Esophagus mucosa (tissue), 1 donor: Measurements from ENCODE around the gene ARHGAP5. TPM values are rescaled to one million over a fixed set of nuclear protein-coding genes. Genes with fewer than 3 reads are reported as not detected.

Experiments used
- ATAC-seq: fragments of 200-7000 bp; cut with Tn5 transposase; one replicate; pipeline ENCODE4 v1.9.1; 2020
- total RNA-seq: library from RNA; stranded (reverse); gene quantifications from one replicate; pipeline ENCODE4 v1.2.4, GENCODE V29; 2023
- donor health status: DM: yes; HTN: yes; CAD: no.

Gene ARHGAP5, protein sequence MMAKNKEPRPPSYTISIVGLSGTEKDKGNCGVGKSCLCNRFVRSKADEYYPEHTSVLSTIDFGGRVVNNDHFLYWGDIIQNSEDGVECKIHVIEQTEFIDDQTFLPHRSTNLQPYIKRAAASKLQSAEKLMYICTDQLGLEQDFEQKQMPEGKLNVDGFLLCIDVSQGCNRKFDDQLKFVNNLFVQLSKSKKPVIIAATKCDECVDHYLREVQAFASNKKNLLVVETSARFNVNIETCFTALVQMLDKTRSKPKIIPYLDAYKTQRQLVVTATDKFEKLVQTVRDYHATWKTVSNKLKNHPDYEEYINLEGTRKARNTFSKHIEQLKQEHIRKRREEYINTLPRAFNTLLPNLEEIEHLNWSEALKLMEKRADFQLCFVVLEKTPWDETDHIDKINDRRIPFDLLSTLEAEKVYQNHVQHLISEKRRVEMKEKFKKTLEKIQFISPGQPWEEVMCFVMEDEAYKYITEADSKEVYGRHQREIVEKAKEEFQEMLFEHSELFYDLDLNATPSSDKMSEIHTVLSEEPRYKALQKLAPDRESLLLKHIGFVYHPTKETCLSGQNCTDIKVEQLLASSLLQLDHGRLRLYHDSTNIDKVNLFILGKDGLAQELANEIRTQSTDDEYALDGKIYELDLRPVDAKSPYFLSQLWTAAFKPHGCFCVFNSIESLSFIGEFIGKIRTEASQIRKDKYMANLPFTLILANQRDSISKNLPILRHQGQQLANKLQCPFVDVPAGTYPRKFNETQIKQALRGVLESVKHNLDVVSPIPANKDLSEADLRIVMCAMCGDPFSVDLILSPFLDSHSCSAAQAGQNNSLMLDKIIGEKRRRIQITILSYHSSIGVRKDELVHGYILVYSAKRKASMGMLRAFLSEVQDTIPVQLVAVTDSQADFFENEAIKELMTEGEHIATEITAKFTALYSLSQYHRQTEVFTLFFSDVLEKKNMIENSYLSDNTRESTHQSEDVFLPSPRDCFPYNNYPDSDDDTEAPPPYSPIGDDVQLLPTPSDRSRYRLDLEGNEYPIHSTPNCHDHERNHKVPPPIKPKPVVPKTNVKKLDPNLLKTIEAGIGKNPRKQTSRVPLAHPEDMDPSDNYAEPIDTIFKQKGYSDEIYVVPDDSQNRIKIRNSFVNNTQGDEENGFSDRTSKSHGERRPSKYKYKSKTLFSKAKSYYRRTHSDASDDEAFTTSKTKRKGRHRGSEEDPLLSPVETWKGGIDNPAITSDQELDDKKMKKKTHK (N-terminal part only)
- 111 TPM for total RNA-seq

DNA sequence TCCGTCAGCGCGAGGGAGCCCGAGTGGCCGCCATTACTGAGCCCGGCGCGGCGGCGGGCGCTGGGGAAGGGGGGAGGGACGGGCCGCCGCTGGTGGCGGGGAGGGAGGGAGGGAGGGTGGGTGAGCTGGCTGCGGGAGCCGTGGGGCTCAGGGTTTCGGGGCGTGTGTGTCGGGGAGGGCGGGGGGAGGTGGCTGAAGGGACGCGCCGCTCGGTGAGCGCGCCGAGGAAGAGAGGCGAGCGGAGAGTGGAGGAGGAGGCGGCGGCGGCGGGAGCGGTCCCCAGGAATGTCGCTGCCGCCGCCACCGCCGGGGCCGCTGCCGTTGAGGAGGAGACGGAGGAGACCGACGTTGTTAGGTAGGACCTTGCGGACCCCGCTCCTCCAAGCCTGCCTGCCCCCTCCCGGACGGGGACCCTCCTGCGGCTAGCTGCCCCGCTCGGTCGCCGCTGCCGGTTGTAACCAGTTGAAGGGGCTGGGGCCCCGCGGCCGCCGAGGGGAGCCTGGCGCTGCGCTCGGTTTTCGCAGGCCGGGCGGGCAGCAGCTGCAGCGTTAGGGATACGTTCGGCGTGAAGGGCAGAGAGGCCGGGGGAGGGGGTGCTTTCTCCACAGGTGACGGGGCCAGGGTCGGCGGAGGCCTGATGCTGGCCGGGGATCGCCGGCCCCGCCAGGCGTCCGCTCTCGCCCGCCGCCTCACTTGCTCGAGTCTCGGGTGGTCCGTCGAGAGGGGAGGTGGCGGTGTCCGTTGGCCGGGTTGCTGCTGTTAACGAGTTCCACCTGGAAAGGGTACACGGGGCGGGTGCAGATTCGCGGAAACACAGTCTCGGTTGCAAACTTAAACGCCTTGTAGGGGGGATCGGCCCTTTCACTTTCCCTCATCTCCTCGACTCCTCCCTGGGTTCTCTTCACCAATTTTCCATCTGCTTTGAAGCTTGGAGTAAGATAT lies at the start of gene ARHGAP5:
TSS of gene ARHGAP5 (plus strand) at position 224 of the 942 bp plus-strand sequence. CDS start 13,366 bp downstream, outside the sequence.
- peak; percentile 51 for ATAC-seq

DNA sequence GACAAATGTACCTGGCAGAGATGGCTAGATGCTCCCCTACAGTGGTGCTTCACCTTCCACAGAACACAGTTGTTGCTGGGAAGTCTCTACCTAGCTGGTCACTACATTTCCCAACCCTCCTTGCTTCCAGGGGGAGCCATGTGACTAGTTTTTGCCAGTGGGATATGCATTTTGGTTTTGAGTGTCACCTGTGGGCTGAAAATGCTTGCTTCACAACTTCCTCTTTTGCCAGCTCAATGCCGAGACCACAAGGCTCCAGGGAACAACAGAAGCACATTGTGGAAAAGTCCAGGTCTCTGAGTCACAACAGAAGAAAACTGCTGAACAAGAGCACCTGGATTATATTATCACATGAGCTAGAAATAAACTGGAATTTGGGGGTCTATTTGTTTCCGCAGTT lies 48.5 kb upstream of the ARHGAP5 start:
- no peak for ATAC-seq

DNA sequence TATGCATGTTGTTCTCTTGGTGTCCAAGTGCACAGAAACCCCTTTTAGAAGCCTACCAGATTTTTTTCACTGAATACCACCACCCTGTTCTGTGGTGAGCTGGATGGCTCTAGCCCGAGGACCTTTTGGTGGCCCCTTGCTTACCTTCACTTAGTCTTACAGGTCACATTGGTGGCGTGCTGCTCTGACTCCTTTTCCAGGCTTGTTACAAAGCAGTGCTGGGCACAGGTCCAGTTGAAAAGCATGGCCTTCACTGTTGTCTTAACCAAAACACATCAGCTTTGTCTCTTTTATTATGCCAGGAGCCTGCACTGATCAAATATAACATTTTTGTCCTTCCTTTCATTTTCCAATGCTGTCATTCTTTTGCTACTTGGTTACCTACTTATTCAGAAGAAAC lies 43.6 kb upstream of the ARHGAP5 start:
- ATAC-seq = no peak

DNA sequence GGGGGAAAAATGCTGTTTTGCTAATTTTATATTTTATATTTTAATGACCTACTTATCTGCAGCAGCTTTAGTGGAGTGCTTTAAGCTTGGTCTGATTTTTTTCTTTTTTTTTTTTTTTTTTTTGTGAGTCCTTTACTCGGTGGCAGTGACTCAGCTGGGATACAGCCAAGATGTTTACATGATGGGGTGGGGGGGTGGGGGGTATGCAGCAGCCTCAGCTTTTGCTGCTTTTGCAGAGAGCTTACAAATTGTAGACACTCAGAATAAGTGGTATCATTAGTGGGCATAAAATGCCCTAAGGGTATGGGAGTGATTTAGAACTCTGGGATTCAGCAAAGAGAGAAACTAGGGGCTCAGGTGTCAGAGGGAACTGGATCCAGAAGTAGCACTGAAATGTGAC lies 38.2 kb upstream of the ARHGAP5 start:
- no peak for ATAC-seq

DNA sequence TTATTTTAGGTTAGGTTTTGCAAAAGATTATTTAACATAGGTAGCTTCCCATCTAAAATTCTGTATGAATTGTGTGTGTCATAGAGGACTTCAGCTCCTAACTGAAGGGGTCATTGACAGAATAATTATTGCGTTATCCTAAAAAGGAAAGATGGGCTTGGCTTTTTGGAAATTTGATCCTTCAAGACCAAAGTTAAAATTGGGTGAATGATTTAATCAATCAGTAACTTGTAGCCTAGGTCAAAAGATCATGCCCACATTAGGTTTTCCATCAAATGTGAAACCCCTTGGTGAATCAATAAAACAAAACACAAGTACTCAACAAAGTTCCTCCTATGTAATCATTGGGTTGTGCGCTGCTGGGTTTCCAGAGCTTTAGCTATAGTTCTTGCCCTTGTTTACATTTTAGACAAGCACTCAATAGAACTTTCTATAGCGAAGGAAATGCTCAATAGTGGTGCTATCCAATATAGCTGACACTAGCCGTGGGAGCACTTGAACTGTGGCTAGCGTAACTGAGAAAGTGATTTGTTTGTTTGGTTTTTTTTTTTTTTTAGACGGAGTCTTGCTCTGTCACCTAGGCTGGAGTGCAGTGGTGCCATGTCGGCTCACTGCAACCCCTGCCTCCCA lies 37.6 kb upstream of the ARHGAP5 start:
- no peak for ATAC-seq

DNA sequence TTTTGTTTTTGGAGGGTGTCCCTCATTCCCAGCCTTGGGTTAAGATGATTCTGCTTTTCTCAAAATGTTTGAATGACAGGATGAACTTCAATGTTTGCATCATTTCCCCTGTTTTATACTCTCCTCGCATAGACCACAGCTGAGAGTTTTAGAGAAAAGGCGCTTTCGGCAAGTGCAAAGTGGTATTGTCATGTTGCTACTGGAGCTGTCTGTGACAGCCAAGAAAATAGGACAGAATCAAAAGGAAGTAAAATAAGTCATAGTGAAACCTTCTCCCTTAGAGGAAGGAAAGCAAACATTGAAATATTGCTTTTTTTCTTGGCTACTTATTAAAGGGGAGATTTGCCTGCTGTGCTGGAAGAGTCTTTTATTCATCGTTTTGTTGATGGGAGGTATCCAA lies 33.5 kb upstream of the ARHGAP5 start:
- ATAC-seq = no peak

DNA sequence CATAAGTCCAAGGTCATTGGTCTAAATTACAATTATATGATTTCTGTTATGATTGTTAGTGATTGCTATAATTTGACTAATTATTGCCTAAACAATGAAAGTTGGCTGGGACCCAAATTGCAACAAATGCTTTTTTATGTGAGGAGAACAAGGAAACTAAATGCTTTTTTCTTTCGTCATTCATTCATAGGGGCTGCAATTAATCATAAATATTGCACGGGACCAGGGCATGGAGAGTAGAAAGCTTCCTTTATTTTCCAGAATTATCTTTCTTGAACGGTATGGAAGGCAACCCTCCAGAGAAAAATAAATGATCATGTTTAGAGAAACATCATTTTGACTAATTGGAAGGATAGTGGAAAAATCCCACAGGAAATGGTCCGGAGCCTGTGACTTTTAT lies 32.6 kb upstream of the ARHGAP5 start:
- no peak for ATAC-seq

DNA sequence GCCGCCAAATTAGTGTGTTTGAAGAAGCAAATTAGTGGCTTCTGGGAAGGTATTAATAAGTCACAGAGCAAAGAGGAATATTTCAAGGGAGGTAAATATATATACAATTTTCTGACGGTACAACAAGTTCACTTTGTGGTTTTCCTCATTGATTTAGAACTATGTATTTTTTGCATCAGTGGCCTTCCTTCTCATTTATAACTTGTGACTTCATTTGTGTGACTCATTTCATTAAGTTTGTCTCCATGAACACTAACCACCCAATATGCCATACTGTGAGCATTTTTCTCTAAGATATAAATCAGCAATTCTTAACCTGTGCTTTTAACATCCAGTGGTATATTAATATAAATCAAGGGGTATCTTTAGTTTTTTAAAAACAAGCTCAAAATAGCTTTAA lies 29.3 kb upstream of the ARHGAP5 start:
- no peak for ATAC-seq

DNA sequence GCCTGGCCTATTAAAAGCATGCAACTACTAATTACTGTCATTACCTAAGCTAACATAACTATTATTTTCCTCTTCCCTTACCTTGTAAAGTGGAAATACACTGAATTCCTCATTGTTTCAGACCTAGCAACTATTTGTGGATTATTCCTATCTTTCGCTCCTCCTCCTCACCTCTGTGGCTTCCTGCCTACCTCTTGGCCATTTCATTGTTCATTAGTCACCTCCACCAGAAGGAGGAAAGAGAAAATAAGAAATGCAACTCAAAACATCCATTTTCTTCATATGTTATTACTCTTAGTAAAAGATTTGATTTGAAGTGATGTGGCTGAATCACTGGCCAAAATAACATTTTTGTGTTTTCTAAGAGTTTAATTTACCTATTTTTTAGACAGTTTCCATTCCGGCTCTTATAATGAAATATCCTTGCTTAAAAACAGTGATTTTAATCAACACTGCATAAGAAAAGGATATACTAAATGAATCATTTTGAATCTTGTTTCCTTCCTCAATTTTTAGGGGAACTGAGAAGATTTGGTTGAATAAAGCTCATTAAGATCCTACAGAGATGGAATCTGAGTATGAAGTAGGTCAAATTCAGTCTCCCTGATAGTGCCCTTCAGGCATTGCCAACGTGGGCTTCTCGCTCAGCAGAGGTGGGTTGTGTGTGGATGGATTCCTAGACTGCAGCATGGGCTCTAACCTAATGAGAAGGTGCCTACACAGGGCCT lies 27.6 kb upstream of the ARHGAP5 start:
- no peak for ATAC-seq

DNA sequence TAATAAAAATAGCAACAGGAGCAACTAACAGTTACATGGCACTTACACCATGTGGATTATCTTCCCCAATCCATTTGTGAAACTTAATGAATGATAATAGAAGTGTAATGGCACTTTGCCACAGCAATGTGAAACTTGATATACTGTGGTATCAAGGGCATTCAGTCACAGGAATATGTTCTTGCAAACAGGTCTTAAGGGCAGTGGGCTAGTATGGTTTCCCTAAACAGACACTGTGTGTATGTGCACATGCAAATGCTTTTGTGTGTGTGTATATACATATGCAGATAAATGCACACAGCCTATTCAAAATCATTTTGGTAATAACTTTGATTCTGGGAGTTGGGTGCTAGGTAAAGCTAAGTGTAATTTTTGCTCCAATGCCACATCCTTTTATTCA lies 26.2 kb upstream of the ARHGAP5 start:
- no peak for ATAC-seq

DNA sequence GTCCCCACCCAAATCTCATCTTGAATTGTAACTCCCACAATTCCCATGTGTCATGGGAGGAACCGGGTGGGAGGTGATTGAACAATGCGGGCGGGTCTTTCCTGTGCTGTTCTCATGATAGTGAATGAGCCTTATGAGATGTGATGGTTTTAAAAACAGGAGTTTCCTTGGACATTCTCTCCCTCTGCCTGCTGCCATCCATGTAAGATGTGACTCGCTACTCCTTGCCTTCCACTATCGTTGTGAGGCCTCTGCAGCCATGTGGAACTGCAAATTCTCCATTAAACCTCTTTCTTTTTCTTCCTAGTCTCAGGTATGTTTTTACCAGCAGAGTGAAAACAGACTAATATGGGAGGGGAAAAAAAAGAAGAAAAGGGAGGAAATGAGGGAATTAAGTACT lies 22.6 kb upstream of the ARHGAP5 start:
- no peak for ATAC-seq

DNA sequence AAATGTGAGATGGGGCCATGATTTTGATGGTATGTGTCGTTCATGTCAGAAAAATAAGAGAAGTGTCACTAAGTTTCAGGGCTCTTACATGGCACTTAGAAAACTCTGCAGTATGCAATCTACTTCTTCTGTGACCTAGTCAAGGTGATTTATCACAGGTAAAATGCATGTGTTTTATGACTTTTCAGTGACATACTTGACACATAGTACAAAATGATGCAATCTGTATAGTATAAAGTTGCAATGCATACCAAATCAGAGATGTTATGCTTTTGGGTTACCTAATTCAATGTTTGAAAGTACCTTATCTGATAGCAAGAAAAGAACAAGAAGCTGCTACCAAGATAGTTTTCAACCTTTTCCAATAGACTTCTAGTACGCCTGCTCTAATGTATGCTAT lies 21.9 kb upstream of the ARHGAP5 start:
- no peak for ATAC-seq

DNA sequence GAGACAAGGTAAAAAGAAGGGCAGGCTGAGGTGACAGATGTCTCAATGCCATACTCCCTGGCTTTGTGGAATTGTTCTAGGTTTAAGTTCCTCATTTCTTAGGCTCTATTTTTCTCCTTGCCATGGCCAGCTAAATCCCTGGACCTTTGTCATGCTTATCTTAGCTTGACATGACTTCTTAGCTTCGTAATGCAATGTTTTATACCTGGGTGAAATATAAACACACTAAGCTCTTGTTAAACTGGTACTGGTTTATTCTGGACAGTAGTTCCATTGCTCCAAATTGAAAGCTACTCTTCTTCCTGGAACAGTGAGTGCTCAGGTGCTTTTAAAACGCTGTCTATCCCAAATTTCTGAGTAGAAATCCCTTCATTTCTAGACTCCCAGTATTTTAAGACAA lies 17.4 kb upstream of the ARHGAP5 start:
- ATAC-seq = peak; percentile 91

DNA sequence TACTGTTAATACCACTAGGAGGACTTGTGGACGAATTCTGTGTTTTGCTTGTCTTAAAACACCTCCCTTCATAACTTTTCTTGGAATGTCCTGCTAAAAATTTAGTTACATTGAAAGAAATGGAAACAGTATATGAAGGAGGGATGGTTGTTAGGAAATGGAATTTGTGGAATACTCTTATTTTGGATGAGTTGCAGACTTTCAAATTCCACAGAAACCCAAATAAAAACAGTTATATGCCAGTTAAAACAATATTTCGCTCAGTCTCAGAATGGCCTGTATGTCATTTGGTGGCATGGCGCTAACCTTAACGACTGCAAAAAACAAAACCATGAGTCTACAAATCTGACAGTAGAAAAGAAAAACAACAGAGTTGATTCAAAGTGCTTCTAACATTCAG lies 12.2 kb upstream of the ARHGAP5 start:
- no peak for ATAC-seq

DNA sequence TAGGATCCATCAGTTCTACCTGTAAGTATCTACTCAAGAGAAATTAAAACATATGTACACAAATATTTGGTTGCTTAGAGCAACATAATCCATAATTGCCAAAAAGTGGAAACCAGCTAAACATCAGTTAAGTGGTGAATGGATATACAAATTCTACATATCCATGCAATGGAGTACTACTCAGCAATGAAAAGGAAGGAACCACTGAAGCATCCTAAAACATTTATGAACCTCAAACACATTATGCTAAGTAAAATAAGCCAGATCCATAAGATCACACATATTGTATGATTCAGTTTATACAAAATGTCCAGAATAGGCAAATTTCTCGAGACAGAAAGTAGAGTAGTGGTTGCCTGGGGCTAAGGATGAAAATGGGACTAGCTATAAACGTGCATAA lies 8.4 kb upstream of the ARHGAP5 start:
- no peak for ATAC-seq

DNA sequence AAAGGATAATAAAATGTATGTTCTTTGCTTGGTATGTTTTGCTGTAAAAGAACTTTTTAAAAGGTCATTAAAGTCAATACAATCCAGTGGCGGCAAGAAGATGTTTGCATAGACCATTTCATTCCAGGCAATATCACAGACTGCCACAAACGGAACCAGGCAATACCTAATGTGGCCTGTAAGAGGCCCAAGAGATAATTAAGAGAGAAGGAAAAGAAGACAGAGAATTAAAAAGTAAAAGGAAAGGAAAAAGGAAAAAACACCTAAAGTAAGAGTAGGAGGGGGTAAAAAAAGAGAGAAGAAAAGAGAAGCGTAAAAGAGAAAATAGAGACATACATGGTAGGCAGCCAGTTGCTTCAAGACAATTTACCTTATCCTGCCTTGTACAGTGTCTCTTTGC lies 6.8 kb upstream of the ARHGAP5 start:
- ATAC-seq = no peak

DNA sequence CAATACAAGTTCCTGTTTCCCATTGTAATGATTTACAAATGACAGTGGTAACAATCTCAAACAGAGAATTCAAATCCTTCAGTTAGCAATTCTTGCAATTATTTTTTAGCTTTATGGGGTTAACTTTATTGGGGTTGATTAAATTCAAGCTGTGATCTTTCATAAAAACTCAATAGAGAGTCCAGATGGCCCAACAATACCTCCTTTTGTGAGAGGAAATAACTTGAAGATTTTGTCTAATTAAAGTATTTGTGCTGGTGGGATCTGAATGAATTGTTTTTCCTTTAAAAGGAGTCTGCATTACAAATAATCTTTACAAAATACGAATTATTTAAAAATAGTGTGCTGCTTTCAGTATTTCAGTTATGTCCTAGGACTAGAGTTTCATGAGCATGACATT lies 4.4 kb upstream of the ARHGAP5 start:
- no peak for ATAC-seq

DNA sequence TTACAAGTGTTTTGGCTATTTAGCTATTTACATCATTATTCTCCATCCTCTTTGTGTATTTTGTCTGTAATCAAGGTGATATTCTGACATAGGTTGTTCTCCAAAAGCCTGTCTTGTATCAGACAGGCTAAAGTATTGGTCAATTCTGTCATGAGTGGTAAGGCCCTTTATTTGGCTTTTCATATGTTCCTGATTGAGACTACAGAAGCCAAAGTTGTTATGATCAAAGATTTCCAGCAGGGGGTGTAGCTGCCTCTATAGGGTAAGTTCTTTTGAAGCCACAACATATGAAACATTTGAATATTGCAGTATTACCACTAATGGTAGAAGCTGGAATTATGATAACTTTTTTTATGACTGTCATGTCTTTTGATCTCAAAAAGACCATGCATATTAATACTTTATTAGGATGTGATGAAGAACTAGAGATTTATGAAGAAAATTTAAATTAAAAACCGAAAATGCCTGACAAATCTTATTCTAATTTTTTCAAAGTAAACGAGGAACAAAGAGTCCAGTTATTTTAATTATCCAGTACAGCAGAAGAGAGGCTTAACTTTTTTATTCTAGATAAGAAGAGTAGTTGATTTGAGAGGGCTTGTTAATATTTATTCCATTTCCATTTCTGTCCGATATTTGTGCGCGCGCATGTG lies 3.4 kb upstream of the ARHGAP5 start:
- no peak for ATAC-seq

DNA sequence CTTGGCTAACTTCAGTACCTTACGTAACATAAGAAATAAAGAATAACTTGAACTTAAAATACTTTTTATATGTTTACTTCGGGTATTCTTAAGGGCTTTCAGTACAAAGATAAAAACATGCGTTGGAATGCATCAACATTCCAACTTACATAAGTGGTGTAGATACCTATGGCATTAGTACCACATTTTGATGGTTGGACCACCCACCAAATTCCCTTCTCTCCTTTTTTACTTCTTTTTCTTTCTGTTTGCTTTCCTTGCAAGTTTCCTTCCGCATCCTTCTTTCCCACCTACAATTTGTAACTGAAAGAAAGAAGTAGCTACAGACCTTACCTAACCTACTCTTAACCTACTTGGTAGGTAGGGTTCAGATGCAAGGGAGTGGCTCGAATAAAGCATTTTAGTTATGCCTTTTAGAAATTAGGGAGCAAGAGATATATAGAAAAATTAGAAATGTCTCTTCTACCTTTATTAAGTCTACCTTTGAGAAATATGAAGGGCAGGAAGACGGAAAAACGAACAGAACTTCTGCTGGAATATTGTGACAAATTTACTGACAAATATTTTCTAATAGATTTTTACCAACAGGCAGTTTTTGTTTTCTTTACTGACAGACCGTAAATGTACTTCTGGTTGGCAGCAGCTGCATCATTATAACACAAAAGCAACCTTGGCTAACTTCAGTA lies 2.1 kb upstream of the ARHGAP5 start:
- ATAC-seq = no peak
